ENCODE measurements around the gene DPY19L3.
"Not testable (repeated sequence)": the region's sequence is repeated elsewhere in the genome, so short reads cannot be mapped to it uniquely, and the experiment has no call there.

DPY19L3 gene

GRCh38 chr19:32498648-32499200 lies 93.2 kb downstream of the DPY19L3 start:
- H3K4me3 ChIP-seq (ENCODE audit: low read depth, low read length) = no peak overlapping the region
- TF ChIP-seq, protein P1, sequence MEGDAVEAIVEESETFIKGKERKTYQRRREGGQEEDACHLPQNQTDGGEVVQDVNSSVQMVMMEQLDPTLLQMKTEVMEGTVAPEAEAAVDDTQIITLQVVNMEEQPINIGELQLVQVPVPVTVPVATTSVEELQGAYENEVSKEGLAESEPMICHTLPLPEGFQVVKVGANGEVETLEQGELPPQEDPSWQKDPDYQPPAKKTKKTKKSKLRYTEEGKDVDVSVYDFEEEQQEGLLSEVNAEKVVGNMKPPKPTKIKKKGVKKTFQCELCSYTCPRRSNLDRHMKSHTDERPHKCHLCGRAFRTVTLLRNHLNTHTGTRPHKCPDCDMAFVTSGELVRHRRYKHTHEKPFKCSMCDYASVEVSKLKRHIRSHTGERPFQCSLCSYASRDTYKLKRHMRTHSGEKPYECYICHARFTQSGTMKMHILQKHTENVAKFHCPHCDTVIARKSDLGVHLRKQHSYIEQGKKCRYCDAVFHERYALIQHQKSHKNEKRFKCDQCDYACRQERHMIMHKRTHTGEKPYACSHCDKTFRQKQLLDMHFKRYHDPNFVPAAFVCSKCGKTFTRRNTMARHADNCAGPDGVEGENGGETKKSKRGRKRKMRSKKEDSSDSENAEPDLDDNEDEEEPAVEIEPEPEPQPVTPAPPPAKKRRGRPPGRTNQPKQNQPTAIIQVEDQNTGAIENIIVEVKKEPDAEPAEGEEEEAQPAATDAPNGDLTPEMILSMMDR (conservative IDR thresholded peaks at IDR 0.05; ENCODE audit: low read depth, low read length) = no peak
- no peak for DNase-seq (ENCODE audit: low read depth)

DNA sequence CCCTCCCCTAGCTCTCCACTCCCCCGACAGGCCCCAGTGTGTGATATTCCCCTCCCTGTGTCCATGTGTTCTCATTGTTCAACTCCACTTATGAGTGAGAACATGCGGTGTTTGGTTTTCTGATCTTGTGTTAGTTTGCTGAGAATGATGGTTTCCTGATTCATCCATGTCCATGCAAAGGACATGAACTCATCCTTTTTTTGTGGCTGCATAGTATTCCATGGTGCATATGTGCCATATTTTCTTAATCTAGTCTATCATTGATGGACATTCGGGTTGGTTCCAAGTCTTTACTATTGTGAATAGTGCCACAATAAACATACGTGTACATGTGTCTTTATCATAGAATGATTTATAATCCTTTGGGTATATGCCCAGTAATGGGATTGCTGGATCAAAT lies 106.9 kb downstream of the DPY19L3 start:
- H3K4me3 ChIP-seq (ENCODE audit: low read depth, low read length); DNase-seq (ENCODE audit: low read depth): not testable (repeated sequence)

DNA sequence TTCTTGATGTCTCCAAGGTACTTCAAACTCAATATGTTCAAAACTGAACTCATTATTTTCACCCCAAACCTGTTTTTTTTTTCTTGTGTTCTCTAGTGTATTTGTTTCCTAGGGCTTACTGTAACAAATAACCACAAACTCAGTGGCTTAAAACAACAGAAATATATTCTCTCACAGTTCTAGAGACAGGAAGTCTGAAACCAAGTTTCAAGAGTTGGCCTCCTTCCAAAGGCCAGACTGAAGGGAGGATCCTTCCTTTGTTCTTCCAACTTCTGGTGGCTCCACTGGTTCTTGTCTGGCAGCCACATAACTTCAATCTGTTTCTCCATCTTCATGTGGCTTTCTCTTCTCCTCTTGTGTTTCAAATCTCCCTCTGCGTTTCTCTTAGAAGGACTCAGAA lies 113.5 kb downstream of the DPY19L3 start:
- peak; percentile 41 for DNase-seq (ENCODE audit: low read depth)
- TF ChIP-seq, protein P1 (conservative IDR thresholded peaks at IDR 0.05; ENCODE audit: low read depth, low read length) = no peak
- H3K4me3 ChIP-seq (ENCODE audit: low read depth, low read length) = no peak overlapping the region

DNA sequence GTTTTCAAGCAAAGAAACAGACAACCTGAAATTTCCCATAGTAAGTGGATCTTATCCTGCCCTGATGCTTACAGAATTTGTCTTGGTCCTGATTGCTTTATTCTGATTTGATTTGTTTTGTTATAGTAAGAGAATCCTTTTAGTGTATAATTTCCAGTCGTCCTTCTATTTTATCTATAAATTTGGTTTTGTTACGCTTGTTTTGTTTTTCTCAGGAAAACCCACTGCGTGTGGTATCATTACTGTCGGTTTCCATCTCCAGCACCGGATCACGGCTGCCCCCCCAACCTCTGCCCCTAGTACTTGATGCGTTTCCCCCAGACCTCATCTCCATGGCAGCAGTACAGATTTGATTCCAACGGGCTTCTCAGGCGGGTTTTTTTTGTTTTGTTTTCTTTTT lies 117.4 kb downstream of the DPY19L3 start:
- H3K4me3 ChIP-seq (ENCODE audit: low read depth, low read length) = no peak overlapping the region
- no peak for DNase-seq (ENCODE audit: low read depth)
- TF ChIP-seq, protein P1 (conservative IDR thresholded peaks at IDR 0.05; ENCODE audit: low read depth, low read length) = no peak

DNA sequence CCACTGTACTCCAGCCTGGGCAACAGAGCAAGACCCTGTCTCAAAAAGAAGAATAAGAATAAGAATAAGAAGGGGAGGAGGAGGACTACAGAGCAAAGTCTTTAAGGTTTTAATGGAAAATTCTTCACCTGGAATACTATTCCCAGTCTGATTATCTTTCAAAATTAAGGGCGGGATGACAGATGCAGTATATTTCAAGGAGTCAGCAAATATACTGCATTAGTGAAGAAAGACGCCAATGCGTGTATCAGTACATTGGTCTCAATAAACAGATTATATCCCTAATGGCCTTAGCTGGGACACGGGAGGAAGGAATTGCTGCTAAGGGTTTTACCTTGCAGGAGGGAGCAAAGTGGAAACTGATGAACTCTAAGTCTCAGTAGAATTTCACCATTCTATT lies 121.3 kb downstream of the DPY19L3 start:
- no peak overlapping the region for H3K4me3 ChIP-seq (ENCODE audit: low read depth, low read length)
- no peak for DNase-seq (ENCODE audit: low read depth)
- TF ChIP-seq, protein P1 (conservative IDR thresholded peaks at IDR 0.05; ENCODE audit: low read depth, low read length) = no peak

- no peak overlapping the region for H3K4me3 ChIP-seq (ENCODE audit: low read depth, low read length)
- no peak for DNase-seq (ENCODE audit: low read depth)
- TF ChIP-seq, protein P1 (conservative IDR thresholded peaks at IDR 0.05; ENCODE audit: low read depth, low read length) = no peak
Observed at GRCh38 chr19:32530773-32531172, 125.2 kb downstream of the DPY19L3 start.

DNA sequence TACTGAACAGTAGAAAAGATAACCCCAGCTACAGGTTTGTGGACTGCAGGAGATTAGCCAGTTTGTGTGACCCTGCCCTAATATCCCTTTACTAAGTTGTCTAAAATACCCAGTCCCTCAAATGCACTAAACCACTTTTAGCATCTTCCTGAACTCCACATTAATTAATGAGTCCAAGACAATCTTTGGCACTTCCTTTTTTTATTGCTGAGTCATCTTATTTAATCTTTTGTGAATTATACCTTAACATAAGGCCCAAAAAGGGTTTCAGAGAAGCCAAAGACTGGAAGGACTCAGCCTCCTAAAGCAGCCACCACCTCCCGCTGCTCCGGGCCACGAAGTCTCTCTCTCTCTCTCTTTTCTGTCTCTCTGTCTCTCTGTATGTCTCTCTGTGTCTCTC lies 126.7 kb downstream of the DPY19L3 start:
- H3K4me3 ChIP-seq (ENCODE audit: low read depth, low read length) = no peak overlapping the region
- DNase-seq (ENCODE audit: low read depth) = no peak
- TF ChIP-seq, protein P1 (conservative IDR thresholded peaks at IDR 0.05; ENCODE audit: low read depth, low read length) = no peak
